HEK293 (cell line): Measurements from ENCODE around the gene DNAJC27.

Experiments used
- CTCF ChIP-seq: fragments of 450-650 bp; formaldehyde crosslinking; IDR thresholded peaks from 2 replicates; pipeline ENCODE4 v1.5.1; 2016; ENCODE audit warnings: missing biosample characterization, missing genetic modification characterization
- PRDM4 ChIP-seq: fragments of 450-650 bp; formaldehyde crosslinking; IDR thresholded peaks from 2 replicates; pipeline ENCODE4 v1.5.1; 2017; ENCODE audit warnings: missing biosample characterization, missing genetic modification characterization
- SCRT1 ChIP-seq: fragments of 450-650 bp; formaldehyde crosslinking; IDR thresholded peaks from 2 replicates; pipeline ENCODE4 v1.5.1; 2016; ENCODE audit warnings: missing biosample characterization, missing genetic modification characterization, borderline replicate concordance
- SP2 ChIP-seq: fragments of 450-650 bp; formaldehyde crosslinking; IDR thresholded peaks from 2 replicates; pipeline ENCODE4 v1.5.1; 2016; ENCODE audit warnings: missing biosample characterization, missing genetic modification characterization
- TSHZ1 ChIP-seq: fragments of 450-650 bp; formaldehyde crosslinking; IDR thresholded peaks from 2 replicates; pipeline ENCODE4 v1.5.1; 2016; ENCODE audit warnings: missing biosample characterization, missing genetic modification characterization, borderline replicate concordance
- YY1 ChIP-seq: fragments of 450-650 bp; formaldehyde crosslinking; IDR thresholded peaks from 2 replicates; pipeline ENCODE4 v1.5.1; 2018; ENCODE audit warnings: missing biosample characterization, missing genetic modification characterization
- ZEB2 ChIP-seq: fragments of 450-650 bp; formaldehyde crosslinking; IDR thresholded peaks from 2 replicates; pipeline ENCODE4 v1.5.1; 2016; ENCODE audit warnings: missing biosample characterization, missing genetic modification characterization
- ZNF138 ChIP-seq: fragments of 450-650 bp; formaldehyde crosslinking; IDR thresholded peaks from 2 replicates; pipeline ENCODE4 v1.5.1; 2016; ENCODE audit warnings: missing biosample characterization, missing genetic modification characterization, borderline replicate concordance
- ZNF398 ChIP-seq: fragments of 450-650 bp; formaldehyde crosslinking; IDR thresholded peaks from 2 replicates; pipeline ENCODE4 v1.5.1; 2017; ENCODE audit warnings: missing biosample characterization, missing genetic modification characterization
- ZNF404 ChIP-seq: fragments of 450-650 bp; formaldehyde crosslinking; IDR thresholded peaks from 2 replicates; pipeline ENCODE4 v1.5.1; 2017; ENCODE audit warnings: missing biosample characterization, missing genetic modification characterization
- ZNF558 ChIP-seq: fragments of 450-650 bp; formaldehyde crosslinking; IDR thresholded peaks from 2 replicates; pipeline ENCODE4 v1.5.1; 2016; ENCODE audit warnings: missing biosample characterization, missing genetic modification characterization
- ZNF626 ChIP-seq: fragments of 450-650 bp; sonication (Bioruptor Pico); formaldehyde crosslinking; IDR thresholded peaks from 2 replicates; pipeline ENCODE4 v1.5.1; 2018; ENCODE audit warnings: missing biosample characterization, missing genetic modification characterization, inconsistent platforms
- ZNF704 ChIP-seq: fragments of 450-650 bp; formaldehyde crosslinking; IDR thresholded peaks from 2 replicates; pipeline ENCODE4 v1.5.1; 2016; ENCODE audit warnings: missing biosample characterization, missing genetic modification characterization

GRCh38 chr2:24918326-24919036 is 53.3 kb downstream of the DNAJC27 start:
- TF ChIP-seq CTCF (tag by site-specific recombination) (no peak), SCRT1 (tag by site-specific recombination) (no peak), ZNF558 (no peak), ZNF404 (tag by site-specific recombination) (no peak), YY1 (tag by site-specific recombination) (no peak), SP2 (no peak), TSHZ1 (no peak), ZNF704 (tag by site-specific recombination) (no peak), ZNF398 (tag by site-specific recombination) (no peak), ZEB2 (tag by site-specific recombination) (no peak), PRDM4 (no peak), ZNF138 (tag by site-specific recombination) (no peak), ZNF626 (no peak)
